Osteoblast (primary cell): Measurements from ENCODE around the gene SLC22A14. TPM values are rescaled to one million over a fixed set of nuclear protein-coding genes. Genes with fewer than 3 reads are reported as not detected.

Experiments used
- DNase-seq: peaks from one replicate; pipeline ENCODE4 v3.0.0; 2011; ENCODE audit warnings: low spot score, mixed read lengths; ENCODE audit not compliant: insufficient read length; ENCODE audit errors: missing footprints
- H2AFZ ChIP-seq: 2 replicates; pipeline ENCODE4 v1.6.0; 2011; ENCODE audit warnings: mild to moderate bottlenecking, low read length
- H3K27ac ChIP-seq: 2 replicates; pipeline ENCODE4 v1.5.1; 2011; ENCODE audit warnings: mild to moderate bottlenecking, low read depth, low read length, moderate library complexity
- H3K27me3 ChIP-seq: 2 replicates; pipeline ENCODE4 v1.6.0; 2012; ENCODE audit warnings: mild to moderate bottlenecking, control low read depth, inconsistent platforms, low read length, moderate library complexity; ENCODE audit not compliant: insufficient read depth
- H3K36me3 ChIP-seq: 2 replicates; pipeline ENCODE4 v1.5.1; 2011; ENCODE audit warnings: mild to moderate bottlenecking, low read length, control low read depth, moderate library complexity; ENCODE audit not compliant: insufficient read depth
- H3K4me1 ChIP-seq: 2 replicates; pipeline ENCODE4 v1.5.1; 2011; ENCODE audit warnings: mild to moderate bottlenecking, low read length, control low read depth, moderate library complexity; ENCODE audit not compliant: insufficient read depth
- H3K4me2 ChIP-seq: 2 replicates; pipeline ENCODE4 v1.6.0; 2011; ENCODE audit warnings: mild to moderate bottlenecking, low read length; ENCODE audit not compliant: insufficient read depth
- H3K4me3 ChIP-seq: fragments of 200-600 bp; sonication (generic); 3 replicates; pipeline ENCODE4 v1.5.1; 2012; ENCODE audit warnings: mild to moderate bottlenecking, low read length, inconsistent platforms; ENCODE audit not compliant: insufficient read depth
- H3K79me2 ChIP-seq: 2 replicates; pipeline ENCODE4 v1.6.0; 2012; ENCODE audit warnings: mild to moderate bottlenecking, low read length, control low read depth, inconsistent platforms; ENCODE audit not compliant: insufficient read depth
- H3K9me3 ChIP-seq: 2 replicates; pipeline ENCODE4 v1.5.1; 2011; ENCODE audit warnings: low read depth, low read length, control low read depth
- H4K20me1 ChIP-seq: 2 replicates; pipeline ENCODE4 v1.6.0; 2012; ENCODE audit warnings: mild to moderate bottlenecking, low read length, control low read depth; ENCODE audit not compliant: insufficient read depth
- total RNA-seq: library from RNA; depleted of rRNA; stranded (reverse); fragments of >200 nt; gene quantifications from 2 replicates; pipeline ENCODE4 v1.2.3, GENCODE V29; 2012
- TF ChIP-seq, protein P1 (sequence below): IDR thresholded peaks from 2 replicates; pipeline ENCODE4 v1.5.1; 2011; ENCODE audit warnings: mild to moderate bottlenecking, low read depth, low read length, moderate library complexity; ENCODE audit errors: extremely low read depth

The SLC22A14 gene
- total RNA-seq, 1 donor = 0.36 TPM

DNA sequence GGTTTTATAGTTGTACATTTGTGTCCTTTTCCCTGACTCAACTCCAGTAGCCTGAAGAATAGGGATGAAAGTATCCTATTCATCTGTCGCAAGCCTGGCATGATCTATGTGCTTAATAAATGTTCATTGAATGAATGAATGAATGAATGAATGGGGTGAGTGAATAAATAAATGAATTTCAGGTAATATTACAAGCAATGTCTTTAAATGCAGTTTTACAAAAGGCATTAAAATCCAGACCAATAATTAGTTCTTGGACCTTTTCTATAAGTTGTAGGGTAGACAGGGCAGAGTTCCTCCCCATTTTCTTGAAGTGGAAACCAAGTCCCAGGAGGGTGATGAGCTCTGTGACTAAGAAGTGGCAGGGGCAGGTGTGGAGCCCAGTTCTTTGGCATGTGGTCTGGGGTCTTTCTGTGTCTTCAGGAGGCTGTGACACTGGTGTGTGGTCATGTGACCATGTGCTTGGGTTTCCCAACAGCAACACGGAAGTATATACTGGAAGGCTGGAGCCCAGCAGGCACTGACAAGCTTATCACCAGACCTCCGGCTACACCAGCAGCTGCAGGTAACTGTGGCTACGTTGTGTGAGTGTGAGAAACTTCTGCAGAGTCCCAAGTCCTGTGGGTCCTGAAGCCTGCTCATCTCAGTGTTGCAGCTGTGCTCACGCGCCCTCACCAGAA lies 82.8 kb downstream of the SLC22A14 start:
- TF ChIP-seq, protein P1, sequence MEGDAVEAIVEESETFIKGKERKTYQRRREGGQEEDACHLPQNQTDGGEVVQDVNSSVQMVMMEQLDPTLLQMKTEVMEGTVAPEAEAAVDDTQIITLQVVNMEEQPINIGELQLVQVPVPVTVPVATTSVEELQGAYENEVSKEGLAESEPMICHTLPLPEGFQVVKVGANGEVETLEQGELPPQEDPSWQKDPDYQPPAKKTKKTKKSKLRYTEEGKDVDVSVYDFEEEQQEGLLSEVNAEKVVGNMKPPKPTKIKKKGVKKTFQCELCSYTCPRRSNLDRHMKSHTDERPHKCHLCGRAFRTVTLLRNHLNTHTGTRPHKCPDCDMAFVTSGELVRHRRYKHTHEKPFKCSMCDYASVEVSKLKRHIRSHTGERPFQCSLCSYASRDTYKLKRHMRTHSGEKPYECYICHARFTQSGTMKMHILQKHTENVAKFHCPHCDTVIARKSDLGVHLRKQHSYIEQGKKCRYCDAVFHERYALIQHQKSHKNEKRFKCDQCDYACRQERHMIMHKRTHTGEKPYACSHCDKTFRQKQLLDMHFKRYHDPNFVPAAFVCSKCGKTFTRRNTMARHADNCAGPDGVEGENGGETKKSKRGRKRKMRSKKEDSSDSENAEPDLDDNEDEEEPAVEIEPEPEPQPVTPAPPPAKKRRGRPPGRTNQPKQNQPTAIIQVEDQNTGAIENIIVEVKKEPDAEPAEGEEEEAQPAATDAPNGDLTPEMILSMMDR = no peak
- Histone ChIP-seq H4K20me1 (no peaks in the 10 kb centered on the region), H3K4me1 (no peaks in the 10 kb centered on the region), H3K4me3 (no peak overlapping the region), H3K27me3 (no peaks in the 10 kb centered on the region), H3K27ac (no peak overlapping the region), H3K79me2 (no peaks in the 10 kb centered on the region), H2AFZ (no peak overlapping the region), H3K9me3 (no peaks in the 10 kb centered on the region), H3K36me3 (peaks cover 17% of the 10 kb centered on the region), H3K4me2 (no peak overlapping the region)
- no peak for DNase-seq

DNA sequence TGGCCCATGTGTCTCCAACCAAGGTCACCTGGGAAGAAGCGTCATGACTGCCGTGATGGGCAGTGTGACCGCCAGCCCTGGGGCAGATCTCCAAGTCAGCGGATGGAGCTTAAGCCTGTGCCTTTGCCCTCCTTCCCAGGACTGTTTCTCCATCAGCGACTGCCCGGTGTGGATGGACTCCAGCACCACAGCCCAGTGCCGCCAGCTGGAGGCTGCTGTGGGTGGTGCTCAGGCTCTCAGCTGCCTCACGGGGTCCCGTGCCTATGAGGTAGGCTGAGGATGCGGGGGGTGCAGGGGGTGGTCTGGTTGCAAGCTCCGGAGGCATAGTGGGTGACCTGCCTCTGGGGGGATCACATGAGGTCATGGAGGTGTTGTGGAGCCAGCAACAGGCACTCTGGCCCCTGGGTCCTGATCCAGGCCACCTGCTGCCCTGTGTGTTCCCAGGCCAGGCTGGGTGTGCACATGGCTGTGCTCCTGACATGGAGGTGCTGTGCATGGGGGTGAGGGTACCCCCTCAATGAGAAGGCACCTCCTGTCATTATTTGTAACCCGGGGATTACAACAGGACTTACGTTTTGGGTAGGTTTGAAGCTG lies 83.5 kb downstream of the SLC22A14 start:
- H4K20me1 ChIP-seq = no peaks in the 10 kb centered on the region
- H3K27me3 ChIP-seq = no peaks in the 10 kb centered on the region
- H3K36me3 ChIP-seq = peaks cover 17% of the 10 kb centered on the region
- no peak overlapping the region for H3K4me3 ChIP-seq
- no peaks in the 10 kb centered on the region for H3K79me2 ChIP-seq
- DNase-seq = no peak
- H3K4me1 ChIP-seq = no peaks in the 10 kb centered on the region
- no peak overlapping the region for H3K27ac ChIP-seq
- H2AFZ ChIP-seq = no peak overlapping the region
- TF ChIP-seq, protein P1 = no peak
- H3K9me3 ChIP-seq = no peaks in the 10 kb centered on the region
- no peak overlapping the region for H3K4me2 ChIP-seq

GRCh38 chr3:38366082-38366481 lies 84.0 kb downstream of the SLC22A14 start:
- peaks cover 17% of the 10 kb centered on the region for H3K36me3 ChIP-seq
- H3K79me2 ChIP-seq = no peaks in the 10 kb centered on the region
- H3K4me3 ChIP-seq = no peak overlapping the region
- no peak overlapping the region for H3K27ac ChIP-seq
- no peak overlapping the region for H2AFZ ChIP-seq
- H3K4me2 ChIP-seq = no peak overlapping the region
- TF ChIP-seq, protein P1 = no peak
- H3K9me3 ChIP-seq = no peaks in the 10 kb centered on the region
- no peaks in the 10 kb centered on the region for H3K4me1 ChIP-seq
- no peak for DNase-seq
- H3K27me3 ChIP-seq = no peaks in the 10 kb centered on the region
- no peaks in the 10 kb centered on the region for H4K20me1 ChIP-seq

GRCh38 chr3:38367779-38368178 lies 85.7 kb downstream of the SLC22A14 start:
- H4K20me1 ChIP-seq = no peaks in the 10 kb centered on the region
- TF ChIP-seq, protein P1 = no peak

More at GRCh38 chr3:38367779-38368178, 85.7 kb downstream of the SLC22A14 start:
- H3K79me2 ChIP-seq = no peaks in the 10 kb centered on the region
- no peaks in the 10 kb centered on the region for H3K27me3 ChIP-seq
- H3K27ac ChIP-seq = no peak overlapping the region
- no peak for DNase-seq
- H3K4me2 ChIP-seq = no peak overlapping the region
- H3K4me1 ChIP-seq = no peaks in the 10 kb centered on the region
- no peak overlapping the region for H3K4me3 ChIP-seq
- no peaks in the 10 kb centered on the region for H3K9me3 ChIP-seq
- H3K36me3 ChIP-seq = peaks cover 15% of the 10 kb centered on the region
- H2AFZ ChIP-seq = no peak overlapping the region
